HG03039 (cell line): Measurements from ENCODE around the gene SPDEF.

Experiments used
- ATAC-seq: cut with Tn5 transposase; IDR thresholded peaks from one replicate; pipeline ENCODE4 v1.9.1; 2021; ENCODE audit warnings: mild to moderate bottlenecking, moderate library complexity; ENCODE audit not compliant: unreplicated experiment

The SPDEF gene

DNA sequence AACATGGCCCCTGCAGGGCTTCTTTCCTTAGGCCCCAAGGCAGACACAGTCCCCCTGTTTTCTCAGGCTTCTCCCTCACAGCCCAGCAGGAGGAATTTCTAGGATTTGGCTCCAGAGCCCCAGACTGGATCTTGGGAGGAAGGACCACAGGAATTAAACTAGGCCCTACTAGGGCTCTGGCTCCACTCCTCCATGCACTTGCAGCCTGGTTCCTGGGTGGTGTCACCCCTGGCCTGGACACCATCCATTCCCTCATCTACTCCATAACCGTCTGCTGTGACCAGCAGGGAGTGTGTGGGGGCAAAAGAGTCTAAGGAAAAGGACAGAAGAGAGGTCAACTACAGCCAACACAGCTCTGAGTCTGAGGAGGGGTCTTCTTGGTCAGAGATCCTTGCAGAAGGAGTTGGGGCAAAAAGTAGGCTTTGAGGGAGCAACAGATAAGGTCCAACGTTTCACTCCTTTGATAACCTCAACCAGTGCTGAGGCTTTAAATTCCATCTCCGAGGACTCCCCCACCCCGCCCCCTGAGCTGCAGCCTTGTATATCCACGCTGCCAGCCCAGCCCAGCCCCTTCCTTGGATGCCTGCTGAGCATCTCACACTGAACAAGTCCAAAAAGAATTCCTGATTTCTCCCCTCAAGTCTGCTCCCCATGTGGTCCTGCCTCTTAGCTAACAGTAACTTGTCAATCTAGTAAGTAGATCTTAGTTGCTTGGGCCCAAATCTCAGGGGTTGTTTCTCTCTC lies 27.9 kb upstream of the SPDEF start:
- ATAC-seq: no peak

DNA sequence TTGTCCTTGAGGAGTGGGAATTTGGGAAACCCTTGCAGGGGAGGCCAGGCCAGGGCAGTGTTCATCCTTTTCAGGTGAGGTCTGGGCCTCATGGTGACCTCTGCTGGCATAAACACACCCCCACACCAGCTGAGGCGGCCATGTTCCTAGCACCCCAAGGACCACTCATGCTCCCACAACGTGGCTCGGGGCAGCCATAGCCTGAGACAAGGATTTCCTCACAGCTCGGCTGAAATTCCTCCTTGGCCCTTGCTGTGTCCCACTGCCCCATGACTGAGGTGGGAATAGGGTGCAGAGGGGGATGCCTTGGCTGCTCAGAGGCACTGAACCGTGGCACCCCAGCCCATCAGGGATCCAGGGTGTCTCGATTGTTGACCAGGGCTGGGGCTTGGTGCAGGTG lies 27.3 kb upstream of the SPDEF start:
- ATAC-seq: no peak

GRCh38 chr6:34581561-34581920 lies 25.4 kb upstream of the SPDEF start:
- ATAC-seq: no peak

DNA sequence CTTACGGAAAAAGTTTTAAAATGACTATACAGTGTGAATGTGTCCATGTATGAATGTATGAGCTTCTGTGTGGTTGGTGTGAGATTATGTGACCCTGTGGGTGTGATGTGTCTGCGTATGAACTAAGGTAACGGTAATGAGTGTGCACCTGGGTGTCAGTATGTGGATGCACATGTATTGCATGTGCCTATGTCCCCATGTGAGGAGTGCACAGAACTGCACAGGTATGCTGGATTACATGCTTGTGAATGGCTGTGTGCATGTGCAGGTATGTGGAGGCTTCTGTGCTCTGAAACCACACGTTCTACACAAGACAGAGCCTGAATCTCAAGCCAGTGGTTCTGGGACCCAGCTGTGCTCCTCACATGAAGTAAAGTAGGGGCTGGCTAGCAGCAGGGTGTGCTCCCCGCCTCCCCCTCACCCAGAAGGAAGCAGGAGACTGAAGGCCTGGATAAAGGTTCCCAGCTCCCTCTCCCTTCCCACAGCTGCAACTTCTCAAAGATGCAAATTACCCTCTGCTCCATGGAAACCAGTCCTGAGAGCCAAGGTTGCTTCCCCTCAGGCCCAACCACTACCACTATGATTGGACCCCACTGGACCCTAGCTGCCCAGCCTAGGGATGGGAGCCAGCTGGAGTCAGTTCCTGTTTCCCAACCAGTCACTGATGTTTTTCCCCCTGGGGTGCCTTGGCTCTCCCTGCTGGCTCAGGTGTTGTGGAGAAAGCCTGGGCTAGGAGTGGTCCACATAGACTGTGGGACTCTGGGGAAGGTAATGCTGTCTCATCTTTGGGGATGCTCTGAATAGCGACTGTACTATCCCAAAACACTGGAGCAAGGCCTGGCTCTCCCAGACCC lies 24.8 kb upstream of the SPDEF start:
- ATAC-seq: no peak

- no peak for ATAC-seq
Observed at GRCh38 chr6:34578445-34579262, 22.5 kb upstream of the SPDEF start.

DNA sequence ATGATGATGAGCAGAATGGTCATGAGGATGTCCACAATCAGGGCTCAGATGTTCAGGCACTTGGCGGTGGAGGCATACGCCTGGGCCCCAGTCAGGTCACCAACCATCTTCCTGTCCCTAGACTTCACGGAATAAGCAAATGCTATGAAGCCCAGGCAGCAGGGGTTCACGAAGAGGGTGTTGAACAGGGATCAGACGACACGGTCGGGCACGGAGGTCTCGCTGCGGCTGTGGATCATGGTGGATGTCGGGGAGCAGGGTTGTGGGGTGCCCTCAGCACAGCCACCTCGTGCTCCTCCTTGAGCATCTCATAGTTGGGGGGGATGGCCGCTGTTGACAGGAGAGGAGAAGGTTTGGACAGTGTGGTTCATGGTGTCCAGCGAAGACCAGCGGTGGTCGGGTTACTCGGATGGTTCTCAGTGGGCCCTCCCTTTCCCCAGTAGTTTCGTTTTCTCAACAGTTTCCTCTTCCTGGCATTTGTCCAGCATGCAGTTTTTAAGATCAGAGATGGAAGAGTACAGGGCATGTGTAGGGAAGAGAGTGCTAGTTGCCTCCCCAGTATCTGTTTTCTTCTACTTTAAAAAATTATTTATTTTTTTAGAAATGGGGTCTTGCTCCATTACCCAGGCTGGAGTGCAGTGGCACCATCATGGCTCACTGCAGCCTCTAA lies 20.3 kb upstream of the SPDEF start:
- ATAC-seq: no peak

- no peak for ATAC-seq
Observed at GRCh38 chr6:34575326-34575725, 19.2 kb upstream of the SPDEF start.

GRCh38 chr6:34574647-34575293 lies 18.6 kb upstream of the SPDEF start:
- no peak for ATAC-seq

GRCh38 chr6:34573567-34574183 lies 17.5 kb upstream of the SPDEF start:
- no peak for ATAC-seq

- no peak for ATAC-seq
Observed at GRCh38 chr6:34572585-34572984, 16.5 kb upstream of the SPDEF start.

- ATAC-seq: no peak
Observed at GRCh38 chr6:34572021-34572420, 15.9 kb upstream of the SPDEF start.

- ATAC-seq: no peak
Observed at GRCh38 chr6:34571388-34571787, 15.3 kb upstream of the SPDEF start.

GRCh38 chr6:34570066-34570833 lies 14.1 kb upstream of the SPDEF start:
- ATAC-seq: no peak

GRCh38 chr6:34569361-34569973 lies 13.3 kb upstream of the SPDEF start:
- no peak for ATAC-seq

- ATAC-seq: no peak
Observed at GRCh38 chr6:34568341-34569201, 12.4 kb upstream of the SPDEF start.

DNA sequence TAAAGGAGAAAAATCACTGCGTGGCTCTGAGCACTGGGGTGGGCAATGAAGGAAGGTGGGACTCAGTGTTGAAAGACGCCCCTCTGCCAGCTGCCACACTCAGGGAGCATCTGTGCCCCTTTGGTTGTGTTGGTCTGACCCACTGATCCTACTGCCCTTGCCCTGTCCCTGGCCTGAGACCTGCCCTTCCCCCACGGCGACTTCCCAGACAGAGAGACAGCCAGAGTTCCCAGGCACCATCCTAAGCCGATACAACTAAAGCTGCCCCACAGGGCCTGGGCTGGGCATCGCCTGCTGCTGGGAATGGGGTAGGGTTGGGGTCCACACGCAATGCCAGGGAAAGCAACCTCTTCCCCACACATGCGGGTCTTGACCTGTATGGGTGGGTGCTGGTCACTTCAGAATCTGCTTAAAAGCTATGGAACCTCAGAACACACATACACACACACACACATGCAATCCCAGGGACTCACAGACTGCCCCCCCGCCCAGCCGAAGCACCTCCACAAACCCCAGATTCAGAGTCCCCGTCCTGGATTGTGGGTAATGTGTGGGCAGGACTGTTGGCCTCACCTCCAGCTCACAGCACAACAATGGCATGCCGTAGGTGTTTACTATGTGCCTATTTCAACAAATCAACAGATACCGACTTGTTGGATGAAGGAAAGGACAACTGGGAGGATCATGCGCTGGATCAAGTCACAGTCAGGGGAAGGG lies 10.9 kb upstream of the SPDEF start:
- no peak for ATAC-seq

DNA sequence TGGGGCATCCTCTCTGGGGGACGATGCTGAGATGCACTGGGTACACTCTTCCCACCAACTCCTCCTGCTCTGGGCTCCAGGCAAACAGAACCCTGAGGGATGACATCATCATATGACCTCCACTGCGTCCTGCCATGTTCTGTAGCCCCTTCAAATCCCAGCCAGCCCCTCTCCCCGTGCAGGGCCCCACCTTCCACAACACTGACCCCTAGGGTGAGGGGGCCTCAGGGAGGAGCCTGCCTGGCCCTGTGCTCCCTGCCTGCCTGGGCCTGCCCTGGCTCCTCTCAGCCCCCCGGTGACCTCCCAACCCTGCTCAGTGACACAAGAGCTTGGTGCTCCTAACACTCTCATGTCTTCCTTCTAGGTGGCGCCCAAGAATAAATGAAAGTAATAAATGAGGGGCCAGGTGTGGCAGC lies 9.6 kb upstream of the SPDEF start:
- ATAC-seq: no peak
